NB4 (cell line): ENCODE data around the gene HS6ST1.

ENCODE experiments used
- CTCF ChIP-seq: IDR thresholded peaks from one replicate; pipeline ENCODE4 v1.5.1; 2012; ENCODE audit warnings: low read depth, low read length
- MAX ChIP-seq: IDR thresholded peaks from 2 replicates; pipeline ENCODE4 v1.6.1; 2011; ENCODE audit warnings: low read depth, low read length

GRCh38 chr2:128347701-128348539 lies 29.3 kb upstream of the HS6ST1 start:
- no peak for TF ChIP-seq CTCF
- TF ChIP-seq MAX: no peak
